Measurements from ENCODE around the gene D2HGDH. TPM values are rescaled to one million over a fixed set of nuclear protein-coding genes. Genes with fewer than 3 reads are reported as not detected.

Gene D2HGDH
- total RNA-seq, 1 experiment from 2014 or later, result 46.3 TPM

- no peak for ATAC-seq
- Histone ChIP-seq H3K9me3 (ENCODE audit: control insufficient read depth in 1 of 2, insufficient read depth in 1 of 2, low read depth in 1 of 2, low read length in 2 of 2) (no peaks in the 10 kb centered on the region), H2AFZ (ENCODE audit: low read depth, low read length, poor library complexity, severe bottlenecking) (no peak overlapping the region), H3K27me3 (ENCODE audit: insufficient read depth, low read length) (no peaks in the 10 kb centered on the region), H3K27ac (ENCODE audit: low read depth, low read length) (no peak overlapping the region), H3K9me2 (ENCODE audit: insufficient read depth) (no peaks in the 10 kb centered on the region), H3K79me2 (ENCODE audit: insufficient read depth, low read length) (no peaks in the 10 kb centered on the region), H3K4me1 (ENCODE audit: control insufficient read depth in 1 of 2, insufficient read depth in 2 of 2, low read length in 2 of 2) (no peaks in the 10 kb centered on the region), H3K4me2 (ENCODE audit: low read length) (no peak overlapping the region), H3K36me3 (ENCODE audit: control insufficient read depth in 1 of 2, insufficient read depth in 2 of 2, low read length in 2 of 2) (peaks cover 3 to 5% of the 10 kb centered on the region in 2 experiments; a peak in 1 of 4 replicates), H4K20me1 (ENCODE audit: insufficient read depth) (no peaks in the 10 kb centered on the region), H3K4me3 (replicated peaks in 1 of 2; ENCODE audit: low read depth in 1 of 2, low read length in 2 of 2) (no peak overlapping the region), H3K9ac (ENCODE audit: low read length) (no peak overlapping the region)
- POLR2A ChIA-PET, result no interaction called here
- no TSS peak for BruUV-seq (replicated peaks)
- CTCF ChIA-PET, result interaction anchor here (1.0 kb wide), 1 partner anchor 22 kb away, joined by 3 read pairs; no protein-coding TSS in a partner anchor
- RAD21 ChIA-PET (ENCODE audit: low non-redundant PET in 1 of 2, low total read pairs in 2 of 2, uncharacterized antibody in 2 of 2, unreplicated experiment in 2 of 2), result no interaction called here
- no peak for DNase-seq (ENCODE audit: low read depth, low spot score)
- TF ChIP-seq, protein P1, sequence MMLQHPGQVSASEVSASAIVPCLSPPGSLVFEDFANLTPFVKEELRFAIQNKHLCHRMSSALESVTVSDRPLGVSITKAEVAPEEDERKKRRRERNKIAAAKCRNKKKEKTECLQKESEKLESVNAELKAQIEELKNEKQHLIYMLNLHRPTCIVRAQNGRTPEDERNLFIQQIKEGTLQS (IDR thresholded peaks at IDR 0.05), result no peak
- intact Hi-C loops (cut with micrococcal nuclease), result no loop called here
Measured at GRCh38 chr2:241724975-241725870, 9.2 kb upstream of the D2HGDH start.

DNA sequence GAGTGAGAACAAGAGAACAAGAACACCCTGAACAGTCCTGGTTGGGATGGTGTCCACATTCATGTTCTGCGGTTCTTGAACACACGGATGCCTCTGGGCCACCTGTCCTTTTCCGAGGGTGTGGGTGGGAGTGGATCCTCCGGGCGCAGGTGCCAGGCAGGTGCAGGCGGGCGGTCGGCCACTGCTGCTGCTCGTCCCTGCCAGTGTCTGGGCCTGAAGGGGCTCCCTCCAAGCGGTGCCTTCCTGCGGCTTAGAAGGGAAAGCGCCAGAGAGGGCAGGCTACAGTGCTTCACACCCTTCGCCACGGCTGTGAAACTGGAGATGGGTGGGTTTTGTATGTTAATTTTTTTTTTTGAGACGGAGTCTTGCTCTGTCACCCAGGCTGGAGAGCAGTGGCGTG is 8.0 kb upstream of the D2HGDH start:
- POLR2A ChIA-PET, result no interaction called here
- RAD21 ChIA-PET (ENCODE audit: low non-redundant PET in 1 of 2, low total read pairs in 2 of 2, uncharacterized antibody in 2 of 2, unreplicated experiment in 2 of 2), result no interaction called here
- Histone ChIP-seq H3K27ac (ENCODE audit: low read depth, low read length) (no peak overlapping the region), H3K9me2 (ENCODE audit: insufficient read depth) (no peaks in the 10 kb centered on the region), H3K9me3 (ENCODE audit: control insufficient read depth in 1 of 2, insufficient read depth in 1 of 2, low read depth in 1 of 2, low read length in 2 of 2) (no peaks in the 10 kb centered on the region), H3K4me2 (ENCODE audit: low read length) (no peak overlapping the region), H3K4me3 (replicated peaks in 1 of 2; ENCODE audit: low read depth in 1 of 2, low read length in 2 of 2) (no peak overlapping the region), H3K36me3 (ENCODE audit: control insufficient read depth in 1 of 2, insufficient read depth in 2 of 2, low read length in 2 of 2) (peaks cover 2 to 3% of the 10 kb centered on the region in 2 experiments; a peak in 1 of 4 replicates), H3K79me2 (ENCODE audit: insufficient read depth, low read length) (no peaks in the 10 kb centered on the region), H3K9ac (ENCODE audit: low read length) (no peak overlapping the region), H3K4me1 (ENCODE audit: control insufficient read depth in 1 of 2, insufficient read depth in 2 of 2, low read length in 2 of 2) (no peaks in the 10 kb centered on the region), H3K27me3 (ENCODE audit: insufficient read depth, low read length) (no peaks in the 10 kb centered on the region), H4K20me1 (ENCODE audit: insufficient read depth) (no peaks in the 10 kb centered on the region), H2AFZ (ENCODE audit: low read depth, low read length, poor library complexity, severe bottlenecking) (no peak overlapping the region)
- intact Hi-C loops (cut with micrococcal nuclease), result no loop called here
- BruUV-seq (replicated peaks), result no TSS peak
- DNase-seq (ENCODE audit: low read depth, low spot score) (no peak), ATAC-seq (no peak)
- CTCF ChIA-PET, result no interaction called here
- TF ChIP-seq ZFX (IDR thresholded peaks at IDR 0.05) (no peak), SIN3A (IDR thresholded peaks at IDR 0.05; ENCODE audit: low read depth) (no peak), CBX3 (IDR thresholded peaks at IDR 0.05; ENCODE audit: low read depth) (no peak), EGR1 (IDR thresholded peaks at IDR 0.05; ENCODE audit: low read depth) (no peak), FOSL1 (IDR thresholded peaks at IDR 0.05; ENCODE audit: low read depth) (no peak), EZH2 (IDR thresholded peaks at IDR 0.05) (no peak), POLR2AphosphoS5 (IDR thresholded peaks at IDR 0.05; ENCODE audit: low read depth, low read length) (no peak), JUND (IDR thresholded peaks at IDR 0.05) (no peak), SRF (IDR thresholded peaks at IDR 0.05; ENCODE audit: low read depth) (no peak)
- TF ChIP-seq, protein P2, sequence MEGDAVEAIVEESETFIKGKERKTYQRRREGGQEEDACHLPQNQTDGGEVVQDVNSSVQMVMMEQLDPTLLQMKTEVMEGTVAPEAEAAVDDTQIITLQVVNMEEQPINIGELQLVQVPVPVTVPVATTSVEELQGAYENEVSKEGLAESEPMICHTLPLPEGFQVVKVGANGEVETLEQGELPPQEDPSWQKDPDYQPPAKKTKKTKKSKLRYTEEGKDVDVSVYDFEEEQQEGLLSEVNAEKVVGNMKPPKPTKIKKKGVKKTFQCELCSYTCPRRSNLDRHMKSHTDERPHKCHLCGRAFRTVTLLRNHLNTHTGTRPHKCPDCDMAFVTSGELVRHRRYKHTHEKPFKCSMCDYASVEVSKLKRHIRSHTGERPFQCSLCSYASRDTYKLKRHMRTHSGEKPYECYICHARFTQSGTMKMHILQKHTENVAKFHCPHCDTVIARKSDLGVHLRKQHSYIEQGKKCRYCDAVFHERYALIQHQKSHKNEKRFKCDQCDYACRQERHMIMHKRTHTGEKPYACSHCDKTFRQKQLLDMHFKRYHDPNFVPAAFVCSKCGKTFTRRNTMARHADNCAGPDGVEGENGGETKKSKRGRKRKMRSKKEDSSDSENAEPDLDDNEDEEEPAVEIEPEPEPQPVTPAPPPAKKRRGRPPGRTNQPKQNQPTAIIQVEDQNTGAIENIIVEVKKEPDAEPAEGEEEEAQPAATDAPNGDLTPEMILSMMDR (IDR thresholded peaks at IDR 0.05 in 2 of 3, conservative IDR thresholded peaks at IDR 0.05 in 1 of 3; ENCODE audit: borderline replicate concordance in 1 of 3, insufficient read depth in 1 of 3, low read depth in 2 of 3, low read length in 2 of 3), result no peak
- TF ChIP-seq, protein P3, sequence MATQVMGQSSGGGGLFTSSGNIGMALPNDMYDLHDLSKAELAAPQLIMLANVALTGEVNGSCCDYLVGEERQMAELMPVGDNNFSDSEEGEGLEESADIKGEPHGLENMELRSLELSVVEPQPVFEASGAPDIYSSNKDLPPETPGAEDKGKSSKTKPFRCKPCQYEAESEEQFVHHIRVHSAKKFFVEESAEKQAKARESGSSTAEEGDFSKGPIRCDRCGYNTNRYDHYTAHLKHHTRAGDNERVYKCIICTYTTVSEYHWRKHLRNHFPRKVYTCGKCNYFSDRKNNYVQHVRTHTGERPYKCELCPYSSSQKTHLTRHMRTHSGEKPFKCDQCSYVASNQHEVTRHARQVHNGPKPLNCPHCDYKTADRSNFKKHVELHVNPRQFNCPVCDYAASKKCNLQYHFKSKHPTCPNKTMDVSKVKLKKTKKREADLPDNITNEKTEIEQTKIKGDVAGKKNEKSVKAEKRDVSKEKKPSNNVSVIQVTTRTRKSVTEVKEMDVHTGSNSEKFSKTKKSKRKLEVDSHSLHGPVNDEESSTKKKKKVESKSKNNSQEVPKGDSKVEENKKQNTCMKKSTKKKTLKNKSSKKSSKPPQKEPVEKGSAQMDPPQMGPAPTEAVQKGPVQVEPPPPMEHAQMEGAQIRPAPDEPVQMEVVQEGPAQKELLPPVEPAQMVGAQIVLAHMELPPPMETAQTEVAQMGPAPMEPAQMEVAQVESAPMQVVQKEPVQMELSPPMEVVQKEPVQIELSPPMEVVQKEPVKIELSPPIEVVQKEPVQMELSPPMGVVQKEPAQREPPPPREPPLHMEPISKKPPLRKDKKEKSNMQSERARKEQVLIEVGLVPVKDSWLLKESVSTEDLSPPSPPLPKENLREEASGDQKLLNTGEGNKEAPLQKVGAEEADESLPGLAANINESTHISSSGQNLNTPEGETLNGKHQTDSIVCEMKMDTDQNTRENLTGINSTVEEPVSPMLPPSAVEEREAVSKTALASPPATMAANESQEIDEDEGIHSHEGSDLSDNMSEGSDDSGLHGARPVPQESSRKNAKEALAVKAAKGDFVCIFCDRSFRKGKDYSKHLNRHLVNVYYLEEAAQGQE (IDR thresholded peaks at IDR 0.05; ENCODE audit: low read depth), result no peak
